Peyer's patch (tissue), 4 donors: ENCODE measurements around the gene PKNOX2. TPM values are rescaled to one million over a fixed set of nuclear protein-coding genes. Genes with fewer than 3 reads are reported as not detected.

ENCODE experiments used
- DNase-seq, 3 donors: peaks; one replicate each; pipeline ENCODE4 v3.0.0-alpha.2; 2017 to 2019
- H3K27ac ChIP-seq, 4 donors: fragments of 200-600 bp; sonication (generic); one replicate each; pipeline ENCODE4 v1.5.1; 2016 to 2019
- H3K27me3 ChIP-seq, 2 donors: fragments of 200-600 bp; sonication (generic); one replicate each; pipeline ENCODE4 v1.5.1; 2019
- H3K36me3 ChIP-seq, 3 donors: fragments of 200-600 bp; sonication (generic); one replicate each; pipeline ENCODE4 v1.5.1; 2016 to 2019
- H3K4me1 ChIP-seq, 4 donors: fragments of 200-600 bp; sonication (generic); one replicate each; pipeline ENCODE4 v1.5.1; 2016 to 2019
- H3K4me3 ChIP-seq, 4 donors: fragments of 200-600 bp; sonication (generic); 1 replicate in 3 of 4; 2 replicates in 1 of 4; pipeline ENCODE4 v1.5.1; 2016 to 2019; ENCODE audit warnings: mild to moderate bottlenecking in 1 of 4
- H3K9me3 ChIP-seq, 4 donors: fragments of 200-600 bp; sonication (generic); one replicate each; pipeline ENCODE4 v1.5.1; 2016 to 2019; ENCODE audit warnings: mild to moderate bottlenecking in 1 of 4
- CTCF ChIP-seq, 6 experiments: fragments of 450-650 bp in 4 of 6; fragments of 200-600 bp in 2 of 6; sonication (generic) in 1 of 6; IDR thresholded peaks; one replicate each; pipeline ENCODE4 v1.5.1; 2017 to 2019; ENCODE audit warnings: antibody characterized with exemption in 6 of 6, mild to moderate bottlenecking in 3 of 6, moderate library complexity in 1 of 6
- POLR2A ChIP-seq, 2 donors: fragments of 450-650 bp; IDR thresholded peaks; one replicate each; pipeline ENCODE4 v1.5.1; 2017; ENCODE audit warnings: antibody characterized with exemption in 2 of 2, mild to moderate bottlenecking in 2 of 2, moderate library complexity in 2 of 2
- total RNA-seq, 4 donors: library from RNA; depleted of rRNA; stranded (reverse); fragments of >200 nt; gene quantifications; one replicate each; pipeline ENCODE4 v1.1.0, GENCODE V29; 2016

PKNOX2 gene
- total RNA-seq, 4 donors from 2014 or later = 1.4 to 8.3 TPM; not detected in 2

GRCh38 chr11:125384825-125385224 is 220.3 kb downstream of the PKNOX2 start:
- Histone ChIP-seq H3K4me1 (no peaks in the 10 kb centered on the region), H3K27me3 (no peaks in the 10 kb centered on the region), H3K36me3 (no peaks in the 10 kb centered on the region), H3K27ac (no peak overlapping the region), H3K4me3 (no peak overlapping the region), H3K9me3 (no peaks in the 10 kb centered on the region)
- DNase-seq = no peak
- no peak for TF ChIP-seq POLR2A (IDR thresholded peaks at IDR 0.05)
- no peak for TF ChIP-seq CTCF (IDR thresholded peaks at IDR 0.05)

GRCh38 chr11:125387901-125388300 is 223.3 kb downstream of the PKNOX2 start:
- no peaks in the 10 kb centered on the region for H3K4me1 ChIP-seq
- H3K27ac ChIP-seq = no peak overlapping the region
- H3K36me3 ChIP-seq = no peaks in the 10 kb centered on the region
- DNase-seq = no peak
- TF ChIP-seq POLR2A (IDR thresholded peaks at IDR 0.05) = no peak
- TF ChIP-seq CTCF (IDR thresholded peaks at IDR 0.05) = no peak
- H3K4me3 ChIP-seq = no peak overlapping the region
- no peaks in the 10 kb centered on the region for H3K27me3 ChIP-seq
- no peaks in the 10 kb centered on the region for H3K9me3 ChIP-seq

GRCh38 chr11:125388611-125389010 is 224.1 kb downstream of the PKNOX2 start:
- H3K36me3 ChIP-seq = no peaks in the 10 kb centered on the region
- DNase-seq = peak in 1 of 3 donors; percentile 37
- no peak overlapping the region for H3K4me3 ChIP-seq
- no peak overlapping the region for H3K27ac ChIP-seq
- no peaks in the 10 kb centered on the region for H3K4me1 ChIP-seq
- no peaks in the 10 kb centered on the region for H3K9me3 ChIP-seq
- no peak for TF ChIP-seq POLR2A (IDR thresholded peaks at IDR 0.05)
- TF ChIP-seq CTCF (IDR thresholded peaks at IDR 0.05) = no peak
- H3K27me3 ChIP-seq = no peaks in the 10 kb centered on the region

- H3K36me3 ChIP-seq = no peaks in the 10 kb centered on the region
- no peak overlapping the region for H3K27ac ChIP-seq
- H3K4me1 ChIP-seq = no peaks in the 10 kb centered on the region
- no peak for TF ChIP-seq POLR2A (IDR thresholded peaks at IDR 0.05)
- no peak for TF ChIP-seq CTCF (IDR thresholded peaks at IDR 0.05)
- no peaks in the 10 kb centered on the region for H3K9me3 ChIP-seq
- no peak overlapping the region for H3K4me3 ChIP-seq
- H3K27me3 ChIP-seq = no peaks in the 10 kb centered on the region
- DNase-seq = peak in 1 of 3 donors; percentile 34
These were observed 225.0 kb downstream of the PKNOX2 start for GRCh38 chr11:125389339-125390166.

- Histone ChIP-seq H3K9me3 (no peaks in the 10 kb centered on the region), H3K4me1 (no peaks in the 10 kb centered on the region), H3K36me3 (no peaks in the 10 kb centered on the region), H3K27ac (no peak overlapping the region), H3K4me3 (no peak overlapping the region), H3K27me3 (no peaks in the 10 kb centered on the region)
- no peak for TF ChIP-seq POLR2A (IDR thresholded peaks at IDR 0.05)
- TF ChIP-seq CTCF (IDR thresholded peaks at IDR 0.05) = no peak
- no peak for DNase-seq
These were observed 226.4 kb downstream of the PKNOX2 start for GRCh38 chr11:125390946-125391345.
